PFSK-1 (cell line): Measurements from ENCODE around the gene CXorf65.

Experiments
- POLR2AphosphoS5 ChIP-seq: IDR thresholded peaks from 2 replicates; pipeline ENCODE4 v1.6.1; 2012; ENCODE audit warnings: low read depth, mild to moderate bottlenecking, control low read depth, low read length, moderate library complexity
- REST ChIP-seq, 2 experiments: IDR thresholded peaks; 2 replicates each; pipeline versions ENCODE4 v1.6.1 to v1.8.0; 2011 to 2012; ENCODE audit warnings: low read depth in 2 of 2, low read length in 2 of 2, control low read depth in 1 of 2, inconsistent platforms in 1 of 2, mild to moderate bottlenecking in 1 of 2, moderate library complexity in 1 of 2; ENCODE audit not compliant: insufficient read depth in 1 of 2
- SIN3A ChIP-seq: IDR thresholded peaks from 2 replicates; pipeline ENCODE4 v1.6.1; 2012; ENCODE audit warnings: mild to moderate bottlenecking, low read length, moderate library complexity, borderline replicate concordance; ENCODE audit not compliant: insufficient read depth
- TAF1 ChIP-seq: IDR thresholded peaks from 2 replicates; pipeline ENCODE4 v1.6.1; 2012; ENCODE audit warnings: low read length, control low read depth, borderline replicate concordance; ENCODE audit not compliant: insufficient read depth

GRCh38 chrX:71095033-71095432 lies 11.5 kb downstream of the CXorf65 start:
- TF ChIP-seq POLR2AphosphoS5: no peak
- TF ChIP-seq TAF1: no peak
- TF ChIP-seq REST (IDR thresholded peaks at IDR 0.05; ENCODE audit: insufficient read depth in 1 of 2, low read depth in 2 of 2, low read length in 2 of 2): no peak
- TF ChIP-seq SIN3A: no peak
